Mesenchymal stem cell (in vitro differentiated cells and primary cell): ENCODE data around the gene RNF40. TPM values are rescaled to one million over a fixed set of nuclear protein-coding genes. Genes with fewer than 3 reads are reported as not detected.

Source experiments
- small RNA-seq: library from polyadenylated mRNA; stranded (forward); fragments of <200 nt; extraction: miRNeasy Mini kit (QIAGEN cat#:217004); gene quantifications from one replicate; pipeline ENCODE3, GENCODE V24; 2013; ENCODE audit warnings: low read depth

RNF40 gene

Small RNAs within 50 kb of the gene (small RNA-seq; reads per million reads assigned to genes)
- not detected for gene RF00017
